HG03342 (cell line): Measurements from ENCODE around the gene CEACAM19.
"Not testable (repeated sequence)": the region's sequence is repeated elsewhere in the genome, so short reads cannot be mapped to it uniquely, and the experiment has no call there.

ENCODE experiments used
- ATAC-seq: cut with Tn5 transposase; IDR thresholded peaks from one replicate; pipeline ENCODE4 v1.9.1; 2021; ENCODE audit warnings: mild to moderate bottlenecking, moderate library complexity; ENCODE audit not compliant: unreplicated experiment

Gene CEACAM19

GRCh38 chr19:44698492-44699201 is 27.4 kb downstream of the CEACAM19 start, which contains the start of gene CEACAM16:
Gene CEACAM16, plus strand, starts transcription at chr19:44699151. Its CDS starts 2,306 bp downstream, at chr19:44701457.
- no peak for ATAC-seq

DNA sequence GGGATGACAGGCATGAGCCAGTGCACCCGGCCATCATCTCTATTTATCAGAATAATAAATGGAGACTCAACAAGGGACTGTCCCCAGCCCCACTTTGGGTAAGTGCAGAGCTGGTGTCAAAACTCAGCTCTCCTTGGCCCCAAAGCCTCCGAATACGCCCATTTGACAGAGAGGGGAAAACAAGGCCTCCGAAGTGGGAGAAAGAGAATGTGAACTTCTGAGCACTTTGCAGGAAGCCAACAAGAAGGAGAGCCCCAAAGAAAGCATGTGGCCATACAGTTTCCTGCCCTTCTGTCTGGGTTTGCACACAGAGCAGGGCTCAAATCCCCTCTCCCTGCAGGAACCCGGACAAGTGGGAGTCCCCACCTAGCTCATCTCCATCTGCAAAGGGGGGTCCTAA is 29.3 kb downstream of the CEACAM19 start:
- ATAC-seq: no peak

DNA sequence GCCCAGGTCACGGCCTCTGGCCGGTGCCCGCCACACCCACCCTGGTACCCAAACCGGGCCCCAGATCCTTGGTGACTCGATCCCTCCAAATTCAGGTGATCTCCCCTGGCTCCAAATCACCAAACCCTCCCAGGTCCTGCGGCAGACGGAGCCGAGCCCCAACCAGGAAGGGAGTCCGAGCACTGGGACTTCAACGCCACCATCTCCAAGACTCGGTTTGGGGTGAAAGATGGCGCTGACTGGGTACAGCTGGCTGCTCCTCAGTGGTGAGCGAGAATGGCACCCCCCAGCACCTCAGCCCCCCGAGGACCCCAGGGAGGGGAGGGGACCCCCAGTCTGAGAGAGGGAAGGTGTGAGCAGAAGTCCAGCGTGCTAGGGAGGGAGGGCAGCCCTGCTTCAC is 29.9 kb downstream of the CEACAM19 start:
- no peak for ATAC-seq

DNA sequence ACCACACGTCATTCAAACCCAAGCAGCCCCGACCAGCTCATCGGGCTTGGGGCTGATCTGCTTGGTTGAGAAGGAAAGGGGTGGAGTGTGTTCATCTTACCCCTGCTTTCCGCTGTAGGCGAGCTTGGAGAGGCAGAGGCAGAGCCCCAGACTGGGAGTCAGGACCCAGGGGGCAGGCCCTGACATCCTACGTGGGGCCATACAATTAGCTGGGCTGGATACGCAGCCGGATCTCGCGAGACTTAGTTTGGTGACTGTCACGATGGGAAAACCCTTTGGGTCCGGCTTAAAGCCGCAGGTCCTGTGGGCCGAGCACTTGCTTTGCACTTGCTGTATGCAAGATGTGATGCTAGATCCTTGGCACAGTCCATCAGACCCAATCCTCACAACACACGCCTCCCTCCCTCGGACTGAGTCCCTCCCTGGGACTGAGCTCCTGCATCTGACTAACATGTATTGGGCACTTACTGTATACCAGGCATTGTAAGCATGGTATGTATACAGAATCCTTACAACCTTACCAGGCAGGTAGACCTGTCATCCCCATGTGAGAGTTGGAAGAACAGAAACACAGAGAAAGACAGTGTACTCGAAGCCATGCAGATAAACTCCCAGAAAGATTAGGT is 31.4 kb downstream of the CEACAM19 start:
- ATAC-seq: no peak

DNA sequence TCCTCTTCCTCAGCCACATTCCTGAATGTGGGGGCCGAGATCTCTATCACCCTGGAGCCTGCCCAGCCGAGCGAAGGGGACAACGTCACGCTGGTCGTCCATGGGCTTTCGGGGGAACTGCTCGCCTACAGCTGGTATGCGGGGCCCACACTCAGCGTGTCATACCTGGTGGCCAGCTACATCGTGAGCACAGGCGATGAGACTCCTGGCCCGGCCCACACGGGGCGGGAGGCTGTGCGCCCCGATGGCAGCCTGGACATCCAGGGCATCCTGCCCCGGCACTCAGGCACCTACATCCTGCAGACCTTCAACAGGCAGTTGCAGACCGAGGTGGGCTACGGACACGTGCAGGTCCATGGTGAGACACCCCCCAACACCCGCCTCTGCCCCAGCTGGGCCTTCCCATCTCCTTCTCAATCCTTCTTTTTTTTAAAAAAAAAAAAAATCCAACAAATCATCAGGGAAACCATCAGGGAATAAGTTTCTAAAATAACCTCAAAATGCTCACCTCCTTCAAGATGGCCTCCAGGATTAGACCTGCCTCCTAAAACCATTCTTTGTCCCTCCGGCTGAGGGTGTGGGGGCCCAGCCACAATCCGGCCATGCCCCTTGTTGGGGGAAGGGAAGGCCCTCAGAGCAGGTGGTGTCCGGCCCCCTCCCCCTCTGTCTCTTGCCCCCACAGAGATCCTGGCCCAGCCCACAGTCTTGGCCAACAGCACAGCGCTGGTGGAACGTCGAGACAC is 32.2 kb downstream of the CEACAM19 start:
- ATAC-seq: no peak

DNA sequence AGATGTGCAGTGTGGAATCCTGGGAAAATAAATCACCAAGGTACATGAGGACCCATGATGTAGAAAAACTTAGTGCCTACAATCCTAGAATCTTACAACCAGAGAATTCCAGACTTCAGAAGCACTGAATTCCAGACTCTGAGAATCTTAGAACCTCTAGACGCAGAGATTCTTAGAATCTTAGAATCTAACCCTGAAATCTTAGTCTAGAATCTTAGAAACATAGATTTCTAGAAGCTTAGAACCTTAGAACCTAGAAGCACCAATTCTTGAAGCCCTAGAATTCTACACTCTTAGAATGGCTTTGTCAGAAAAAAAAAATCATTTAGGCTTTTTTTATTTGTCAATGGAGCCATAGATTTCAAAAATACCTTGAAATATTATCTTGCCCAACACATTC is 33.7 kb downstream of the CEACAM19 start:
- no peak for ATAC-seq

GRCh38 chr19:44705502-44706010 is 34.3 kb downstream of the CEACAM19 start:
- no peak for ATAC-seq

- no peak for ATAC-seq
Measured at GRCh38 chr19:44706506-44707236, 35.4 kb downstream of the CEACAM19 start.

GRCh38 chr19:44707794-44708193 is 36.5 kb downstream of the CEACAM19 start:
- ATAC-seq: no peak

DNA sequence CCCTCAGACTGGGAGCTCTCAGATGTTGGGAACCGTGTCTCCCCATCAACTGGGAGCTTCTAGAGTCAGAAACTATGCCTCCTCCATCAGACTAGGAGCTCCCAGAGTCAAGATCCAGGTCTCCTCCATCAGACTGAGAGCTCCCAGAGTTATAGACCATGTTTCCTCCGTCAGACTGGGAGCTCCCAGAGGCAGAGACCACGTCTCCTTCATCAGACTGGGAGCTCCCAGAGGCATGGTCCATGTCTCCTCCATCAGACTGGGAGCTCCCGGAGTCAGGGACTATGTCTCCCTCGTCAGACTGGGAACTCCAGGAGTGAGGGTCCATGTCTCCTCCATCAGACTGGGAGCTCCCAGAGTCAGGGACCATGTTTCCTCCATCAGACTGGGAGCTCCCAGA is 37.7 kb downstream of the CEACAM19 start:
- no peak for ATAC-seq

DNA sequence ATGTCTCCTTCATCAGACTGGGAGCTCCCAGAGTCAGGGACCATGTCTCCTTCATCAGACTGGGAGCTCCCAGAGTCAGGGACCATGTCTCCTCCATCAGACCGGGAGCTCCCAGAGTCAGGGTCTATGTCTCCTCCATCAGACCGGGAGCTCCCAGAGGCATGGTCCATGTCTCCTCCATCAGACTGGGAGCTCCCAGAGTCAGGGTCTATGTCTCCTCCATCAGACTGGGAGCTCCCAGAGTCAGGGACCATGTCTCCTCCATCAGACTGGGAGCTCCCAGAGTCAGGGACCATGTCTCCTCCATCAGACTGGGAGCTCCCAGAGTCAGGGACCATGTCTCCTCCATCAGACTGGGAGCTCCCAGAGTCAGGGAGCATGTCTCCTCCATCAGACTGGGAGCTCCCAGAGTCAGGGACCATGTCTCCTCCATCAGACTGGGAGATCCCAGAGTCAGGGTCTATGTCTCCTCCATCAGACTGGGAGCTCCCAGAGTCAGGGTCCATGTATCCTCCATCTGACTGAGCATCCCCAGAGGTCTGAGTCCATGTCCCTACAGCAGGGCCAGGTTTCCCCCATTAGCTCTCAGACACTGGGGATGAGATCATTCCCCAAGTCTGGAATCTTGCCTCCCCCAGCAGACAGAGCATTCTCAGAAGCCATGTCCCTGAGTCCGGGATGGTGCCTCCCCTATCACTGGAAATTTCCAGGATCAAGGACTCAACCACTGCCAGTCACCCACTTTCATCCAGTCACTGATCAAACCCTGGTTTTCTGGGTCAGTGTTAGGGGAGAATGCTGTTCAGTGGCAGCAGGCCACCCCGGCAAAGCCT is 38.4 kb downstream of the CEACAM19 start:
- ATAC-seq: not testable (repeated sequence)

GRCh38 chr19:44710483-44710882 is 39.2 kb downstream of the CEACAM19 start:
- no peak for ATAC-seq

GRCh38 chr19:44712864-44713515 is 41.7 kb downstream of the CEACAM19 start:
- ATAC-seq: no peak

- no peak for ATAC-seq
Measured at GRCh38 chr19:44714597-44715169, 43.4 kb downstream of the CEACAM19 start.

- ATAC-seq: no peak
Measured at GRCh38 chr19:44717603-44718002, 46.3 kb downstream of the CEACAM19 start.

DNA sequence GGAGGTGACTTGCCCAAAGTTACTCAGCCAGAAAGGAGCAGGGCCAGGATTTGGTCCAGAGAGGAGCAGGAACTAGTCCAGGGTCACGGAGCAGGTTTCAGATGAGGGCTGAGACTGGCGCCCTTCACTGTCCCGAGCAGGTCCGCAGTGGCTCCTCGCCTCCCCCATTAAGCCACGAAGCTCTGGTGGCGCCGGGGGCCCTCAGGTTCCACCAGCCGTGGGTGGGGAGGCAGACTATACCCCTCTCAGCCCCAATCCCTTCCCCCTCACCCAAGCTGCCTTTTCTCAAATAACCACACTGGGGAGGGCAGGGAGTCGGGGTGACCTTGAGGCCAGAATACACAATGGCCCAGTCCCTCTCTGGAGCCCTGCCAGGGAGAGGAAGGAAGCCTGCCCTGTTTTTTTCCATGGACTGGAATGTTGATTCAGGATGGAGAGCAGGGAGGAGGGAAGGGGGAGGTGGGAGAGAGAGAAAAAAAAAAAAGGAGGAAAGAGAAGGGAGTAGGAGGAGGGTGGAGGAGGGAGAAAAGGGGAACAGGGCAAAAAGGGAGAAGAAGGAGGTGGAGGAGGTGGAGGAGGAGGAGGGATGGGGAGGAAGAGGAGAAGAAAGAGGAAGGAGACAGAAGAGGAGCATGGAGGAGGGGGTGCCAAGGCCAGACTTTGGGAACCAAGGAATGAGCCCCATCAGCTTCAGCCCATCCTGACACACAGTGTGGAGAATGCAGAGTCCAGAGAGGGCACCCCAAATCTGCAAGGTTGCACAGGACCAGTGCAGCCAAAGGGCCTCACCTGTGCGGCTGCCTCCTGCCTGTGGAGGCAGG is 47.4 kb downstream of the CEACAM19 start:
- ATAC-seq: no peak

DNA sequence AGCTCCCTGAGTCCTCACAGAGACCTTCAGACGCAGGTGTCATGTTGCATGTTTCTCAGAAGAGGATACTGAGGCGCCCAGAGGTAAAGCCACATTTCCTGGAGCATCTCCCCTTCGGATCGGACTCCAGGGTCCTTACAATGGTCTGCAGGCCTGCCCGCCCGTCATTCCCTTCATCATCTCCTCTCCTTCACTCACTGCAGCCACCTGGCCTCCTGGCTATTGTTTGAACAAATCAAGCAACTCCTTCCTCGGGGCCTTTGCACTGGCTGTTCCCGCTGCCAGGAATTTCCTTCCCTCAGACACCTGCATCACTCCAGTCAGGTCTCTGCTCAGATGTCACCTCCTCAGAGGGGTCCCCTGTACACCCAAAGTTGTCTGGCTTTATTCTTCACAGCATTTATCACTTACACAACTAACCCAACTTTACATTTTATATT is 48.0 kb downstream of the CEACAM19 start:
- ATAC-seq: no peak

DNA sequence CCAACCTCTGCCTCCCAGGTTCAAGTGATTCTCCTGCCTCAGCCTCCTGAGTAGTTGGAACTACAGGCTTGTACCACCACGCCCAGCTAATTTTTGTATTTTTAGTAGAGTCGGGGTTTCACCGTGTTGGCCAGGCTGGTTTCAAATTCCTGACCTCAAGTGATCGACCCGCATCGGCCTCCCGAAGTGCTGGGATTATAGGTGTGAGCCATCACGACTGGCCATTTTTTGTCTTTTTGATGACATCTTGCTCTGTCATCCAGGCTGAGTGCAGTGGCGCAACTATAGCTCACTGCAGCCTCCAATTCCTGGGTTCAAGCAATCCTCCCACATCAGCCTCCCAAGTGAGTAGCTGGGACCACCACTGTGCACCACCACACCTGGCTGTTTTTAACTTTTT is 49.1 kb downstream of the CEACAM19 start:
- ATAC-seq: not testable (repeated sequence)
